Measurements from ENCODE around the gene SAP30BP. TPM values are rescaled to one million over a fixed set of nuclear protein-coding genes. Genes with fewer than 3 reads are reported as not detected.

SAP30BP gene
- total and polyA plus RNA-seq, 10 of the 15 experiments (the other 5 are each of a cell fraction or from before 2014, with no cell fraction given), result 57.9 to 166 (median 94.5) TPM

DNA sequence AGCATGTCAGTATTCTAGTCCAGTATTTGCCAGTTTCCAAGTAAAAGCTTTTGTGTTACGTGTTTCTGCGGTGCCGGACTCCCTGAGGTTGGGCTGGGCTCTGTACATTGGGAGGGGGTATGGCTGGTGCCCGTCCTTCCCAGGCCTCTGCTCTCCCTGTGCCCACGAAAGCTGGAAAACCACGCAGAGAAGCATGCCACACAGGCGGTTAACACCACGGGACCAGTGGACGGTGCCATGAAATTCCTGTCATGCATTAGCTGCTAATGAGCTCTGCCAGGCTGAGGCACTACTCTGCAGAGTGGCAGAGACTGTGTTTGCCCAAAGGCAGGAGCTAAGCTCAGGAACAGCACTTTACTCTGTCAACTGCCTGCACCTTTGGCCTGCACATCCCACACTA is 25.8 kb upstream of the SAP30BP start (continued):
- TF ChIP-seq, protein P1, sequence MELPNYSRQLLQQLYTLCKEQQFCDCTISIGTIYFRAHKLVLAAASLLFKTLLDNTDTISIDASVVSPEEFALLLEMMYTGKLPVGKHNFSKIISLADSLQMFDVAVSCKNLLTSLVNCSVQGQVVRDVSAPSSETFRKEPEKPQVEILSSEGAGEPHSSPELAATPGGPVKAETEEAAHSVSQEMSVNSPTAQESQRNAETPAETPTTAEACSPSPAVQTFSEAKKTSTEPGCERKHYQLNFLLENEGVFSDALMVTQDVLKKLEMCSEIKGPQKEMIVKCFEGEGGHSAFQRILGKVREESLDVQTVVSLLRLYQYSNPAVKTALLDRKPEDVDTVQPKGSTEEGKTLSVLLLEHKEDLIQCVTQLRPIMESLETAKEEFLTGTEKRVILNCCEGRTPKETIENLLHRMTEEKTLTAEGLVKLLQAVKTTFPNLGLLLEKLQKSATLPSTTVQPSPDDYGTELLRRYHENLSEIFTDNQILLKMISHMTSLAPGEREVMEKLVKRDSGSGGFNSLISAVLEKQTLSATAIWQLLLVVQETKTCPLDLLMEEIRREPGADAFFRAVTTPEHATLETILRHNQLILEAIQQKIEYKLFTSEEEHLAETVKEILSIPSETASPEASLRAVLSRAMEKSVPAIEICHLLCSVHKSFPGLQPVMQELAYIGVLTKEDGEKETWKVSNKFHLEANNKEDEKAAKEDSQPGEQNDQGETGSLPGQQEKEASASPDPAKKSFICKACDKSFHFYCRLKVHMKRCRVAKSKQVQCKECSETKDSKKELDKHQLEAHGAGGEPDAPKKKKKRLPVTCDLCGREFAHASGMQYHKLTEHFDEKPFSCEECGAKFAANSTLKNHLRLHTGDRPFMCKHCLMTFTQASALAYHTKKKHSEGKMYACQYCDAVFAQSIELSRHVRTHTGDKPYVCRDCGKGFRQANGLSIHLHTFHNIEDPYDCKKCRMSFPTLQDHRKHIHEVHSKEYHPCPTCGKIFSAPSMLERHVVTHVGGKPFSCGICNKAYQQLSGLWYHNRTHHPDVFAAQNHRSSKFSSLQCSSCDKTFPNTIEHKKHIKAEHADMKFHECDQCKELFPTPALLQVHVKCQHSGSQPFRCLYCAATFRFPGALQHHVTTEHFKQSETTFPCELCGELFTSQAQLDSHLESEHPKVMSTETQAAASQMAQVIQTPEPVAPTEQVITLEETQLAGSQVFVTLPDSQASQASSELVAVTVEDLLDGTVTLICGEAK (IDR thresholded peaks at IDR 0.05; ENCODE audit: borderline replicate concordance), result no peak
- TF ChIP-seq ATF7 (IDR thresholded peaks at IDR 0.05; ENCODE audit: low read depth), result no peak
- TF ChIP-seq, protein P2, sequence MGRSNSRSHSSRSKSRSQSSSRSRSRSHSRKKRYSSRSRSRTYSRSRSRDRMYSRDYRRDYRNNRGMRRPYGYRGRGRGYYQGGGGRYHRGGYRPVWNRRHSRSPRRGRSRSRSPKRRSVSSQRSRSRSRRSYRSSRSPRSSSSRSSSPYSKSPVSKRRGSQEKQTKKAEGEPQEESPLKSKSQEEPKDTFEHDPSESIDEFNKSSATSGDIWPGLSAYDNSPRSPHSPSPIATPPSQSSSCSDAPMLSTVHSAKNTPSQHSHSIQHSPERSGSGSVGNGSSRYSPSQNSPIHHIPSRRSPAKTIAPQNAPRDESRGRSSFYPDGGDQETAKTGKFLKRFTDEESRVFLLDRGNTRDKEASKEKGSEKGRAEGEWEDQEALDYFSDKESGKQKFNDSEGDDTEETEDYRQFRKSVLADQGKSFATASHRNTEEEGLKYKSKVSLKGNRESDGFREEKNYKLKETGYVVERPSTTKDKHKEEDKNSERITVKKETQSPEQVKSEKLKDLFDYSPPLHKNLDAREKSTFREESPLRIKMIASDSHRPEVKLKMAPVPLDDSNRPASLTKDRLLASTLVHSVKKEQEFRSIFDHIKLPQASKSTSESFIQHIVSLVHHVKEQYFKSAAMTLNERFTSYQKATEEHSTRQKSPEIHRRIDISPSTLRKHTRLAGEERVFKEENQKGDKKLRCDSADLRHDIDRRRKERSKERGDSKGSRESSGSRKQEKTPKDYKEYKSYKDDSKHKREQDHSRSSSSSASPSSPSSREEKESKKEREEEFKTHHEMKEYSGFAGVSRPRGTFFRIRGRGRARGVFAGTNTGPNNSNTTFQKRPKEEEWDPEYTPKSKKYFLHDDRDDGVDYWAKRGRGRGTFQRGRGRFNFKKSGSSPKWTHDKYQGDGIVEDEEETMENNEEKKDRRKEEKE (IDR thresholded peaks at IDR 0.05), result no peak
- no peak for TF ChIP-seq YY1 (IDR thresholded peaks at IDR 0.05; ENCODE audit: low read depth, low read length)
- TF ChIP-seq BHLHE40 (IDR thresholded peaks at IDR 0.05; ENCODE audit: borderline replicate concordance in 1 of 2, low read depth in 2 of 2, low read length in 1 of 2), result no peak
- TF ChIP-seq NFXL1 (IDR thresholded peaks at IDR 0.05; ENCODE audit: borderline replicate concordance), result no peak
